NCI-H1417 (cell line): ENCODE measurements around the gene OPCML.
A peak's percentile ranks its signal among the peaks of the same experiment; 100 is the strongest.

Source experiments
- DNase-seq, 3 experiments: peaks; one replicate each; lab custom pipeline; 2025; lab: John Stamatoyannopoulos, UW

OPCML gene

DNA sequence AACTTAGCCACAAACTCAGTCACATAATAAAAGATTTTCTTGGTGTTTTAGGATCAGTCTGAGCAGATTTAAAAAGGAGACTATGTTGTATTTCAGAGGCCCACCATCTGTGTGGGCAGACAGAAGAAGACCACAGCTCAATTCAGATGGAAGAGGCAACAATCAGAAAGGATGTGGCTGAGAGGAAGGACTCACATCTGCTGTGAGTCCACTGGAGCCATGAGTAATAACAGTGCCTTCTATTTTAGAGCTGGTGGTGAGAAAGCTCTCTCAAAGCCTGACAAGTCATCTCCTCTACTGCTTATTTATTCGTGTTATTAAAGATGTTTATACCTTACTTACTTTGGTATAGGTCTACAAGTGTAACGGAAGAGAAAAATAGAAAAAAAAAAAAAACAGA lies 357.2 kb downstream of the OPCML start:
- no peak for DNase-seq

DNA sequence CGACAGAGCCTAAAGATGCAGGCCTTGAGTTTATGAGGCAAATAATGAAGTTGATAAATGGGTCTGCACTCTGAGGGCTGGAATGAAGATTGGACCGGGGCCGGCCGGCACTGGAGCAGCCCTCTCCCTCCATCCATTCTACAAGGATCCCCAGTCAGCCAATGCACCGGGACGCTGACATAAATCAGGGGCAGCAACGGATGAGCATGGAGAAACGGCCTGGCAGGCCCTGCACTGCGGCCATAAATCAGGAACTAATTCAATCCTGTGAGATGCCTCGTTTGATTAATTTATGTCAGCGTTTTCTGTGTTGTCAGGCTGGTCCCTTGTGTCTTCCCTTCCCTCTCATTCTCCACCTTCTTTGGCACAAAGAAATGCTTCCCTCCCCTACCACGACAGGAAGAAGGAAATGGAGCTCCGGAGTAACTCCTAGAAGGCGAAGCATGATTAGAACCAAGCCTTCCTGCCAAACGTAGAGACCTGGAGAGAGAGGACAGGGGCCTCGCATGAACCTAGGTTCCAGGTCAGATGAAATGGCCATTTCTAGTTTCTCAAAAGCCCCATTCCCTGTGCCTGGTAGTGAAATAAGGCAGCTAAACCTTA lies 358.4 kb downstream of the OPCML start:
- DNase-seq = no peak

DNA sequence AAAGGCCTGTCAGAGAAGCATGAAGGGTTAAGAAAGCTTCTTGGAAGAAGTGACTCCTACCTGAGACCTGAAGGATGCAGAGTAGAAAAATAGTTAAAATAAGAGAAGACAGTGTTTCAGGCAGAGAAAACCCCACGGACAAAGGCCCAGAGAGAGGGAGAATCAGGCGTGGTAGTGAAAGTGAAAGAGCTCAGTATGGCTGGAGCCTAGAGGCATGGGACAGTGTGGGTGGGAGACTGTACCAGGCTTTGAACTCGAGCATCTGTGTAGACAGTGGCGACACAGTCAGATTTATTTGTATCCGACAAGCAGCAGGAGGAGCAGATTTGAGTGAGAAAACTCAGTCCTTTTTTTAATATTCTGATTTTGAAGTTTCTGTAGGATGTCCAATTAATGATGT lies 360.0 kb downstream of the OPCML start:
- DNase-seq = no peak

DNA sequence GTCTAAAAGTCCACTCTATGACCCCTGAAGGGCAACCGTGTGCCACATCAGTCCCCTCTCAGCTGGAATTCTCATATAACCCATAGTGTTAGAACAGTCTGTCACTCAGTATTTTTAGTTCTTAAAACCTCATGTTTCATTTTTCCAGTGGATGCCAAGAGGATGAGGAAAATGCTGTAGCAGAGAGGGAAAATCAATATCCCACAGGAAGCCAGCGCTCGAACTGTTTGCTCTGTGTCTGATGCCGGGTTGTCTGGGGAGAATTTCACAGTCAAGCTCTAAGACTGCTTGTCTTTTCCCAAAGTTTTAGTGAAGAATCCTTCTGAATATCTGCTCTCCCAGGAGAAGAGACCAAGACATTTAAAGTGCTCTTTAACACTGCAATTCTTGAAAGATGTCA lies 360.9 kb downstream of the OPCML start:
- DNase-seq = no peak

DNA sequence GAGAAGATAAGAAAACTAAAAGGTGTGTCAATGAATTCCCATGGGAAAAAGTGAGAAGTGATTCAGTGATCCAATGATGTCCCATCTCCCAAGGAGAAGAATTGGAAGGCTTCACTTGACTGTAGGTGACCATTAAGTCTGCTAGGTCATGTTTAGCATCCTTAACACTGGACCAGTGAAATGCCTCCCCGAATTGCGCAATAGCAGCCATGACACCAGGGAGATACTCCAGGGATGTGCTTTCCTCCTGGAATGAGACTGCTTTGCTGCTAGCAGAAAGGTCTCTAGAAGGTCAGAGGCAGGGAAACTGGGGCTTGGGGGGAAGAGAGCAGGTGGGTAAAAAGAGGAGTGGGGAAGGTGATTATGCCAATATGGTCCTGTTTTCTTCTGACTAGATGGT lies 364.3 kb downstream of the OPCML start:
- no peak for DNase-seq

DNA sequence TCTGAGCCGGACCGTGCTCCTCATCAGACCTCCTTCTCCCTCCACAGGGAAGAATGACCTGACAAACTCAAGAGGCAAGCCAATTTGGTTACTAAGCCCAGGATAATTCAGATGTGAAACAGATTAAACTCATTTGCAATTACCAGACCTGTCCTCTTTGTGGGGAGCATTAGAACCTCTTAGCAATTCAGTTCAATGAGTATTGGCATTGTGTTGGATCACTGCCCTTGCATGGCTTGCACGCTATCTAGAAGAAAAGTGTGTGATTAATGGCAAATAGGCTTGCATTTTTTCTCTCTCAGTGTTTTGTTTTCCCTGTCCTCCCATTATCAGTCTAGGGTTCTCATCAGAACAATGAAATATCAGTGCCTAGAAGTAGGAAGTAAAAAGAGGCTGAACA lies 365.6 kb downstream of the OPCML start:
- DNase-seq = no peak

DNA sequence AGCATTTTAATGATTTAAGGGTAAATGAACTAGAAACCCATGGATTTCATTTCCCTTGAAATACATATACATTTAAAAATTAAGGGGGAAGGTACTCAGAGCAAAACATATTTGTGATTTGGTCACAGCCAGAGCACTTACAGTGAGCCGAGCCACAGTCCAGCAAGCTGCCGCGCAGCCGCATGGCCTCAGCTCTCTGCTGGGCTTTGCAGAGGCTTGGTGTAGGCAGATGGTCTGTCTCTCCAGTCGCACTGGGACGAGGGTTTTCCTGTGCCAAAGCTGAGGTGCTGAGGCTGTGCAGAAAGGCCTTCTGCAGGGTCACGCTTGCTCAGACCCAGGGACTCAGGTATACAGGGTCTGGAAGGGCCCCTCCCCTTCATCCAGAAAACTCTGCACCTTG lies 367.3 kb downstream of the OPCML start:
- DNase-seq = no peak

DNA sequence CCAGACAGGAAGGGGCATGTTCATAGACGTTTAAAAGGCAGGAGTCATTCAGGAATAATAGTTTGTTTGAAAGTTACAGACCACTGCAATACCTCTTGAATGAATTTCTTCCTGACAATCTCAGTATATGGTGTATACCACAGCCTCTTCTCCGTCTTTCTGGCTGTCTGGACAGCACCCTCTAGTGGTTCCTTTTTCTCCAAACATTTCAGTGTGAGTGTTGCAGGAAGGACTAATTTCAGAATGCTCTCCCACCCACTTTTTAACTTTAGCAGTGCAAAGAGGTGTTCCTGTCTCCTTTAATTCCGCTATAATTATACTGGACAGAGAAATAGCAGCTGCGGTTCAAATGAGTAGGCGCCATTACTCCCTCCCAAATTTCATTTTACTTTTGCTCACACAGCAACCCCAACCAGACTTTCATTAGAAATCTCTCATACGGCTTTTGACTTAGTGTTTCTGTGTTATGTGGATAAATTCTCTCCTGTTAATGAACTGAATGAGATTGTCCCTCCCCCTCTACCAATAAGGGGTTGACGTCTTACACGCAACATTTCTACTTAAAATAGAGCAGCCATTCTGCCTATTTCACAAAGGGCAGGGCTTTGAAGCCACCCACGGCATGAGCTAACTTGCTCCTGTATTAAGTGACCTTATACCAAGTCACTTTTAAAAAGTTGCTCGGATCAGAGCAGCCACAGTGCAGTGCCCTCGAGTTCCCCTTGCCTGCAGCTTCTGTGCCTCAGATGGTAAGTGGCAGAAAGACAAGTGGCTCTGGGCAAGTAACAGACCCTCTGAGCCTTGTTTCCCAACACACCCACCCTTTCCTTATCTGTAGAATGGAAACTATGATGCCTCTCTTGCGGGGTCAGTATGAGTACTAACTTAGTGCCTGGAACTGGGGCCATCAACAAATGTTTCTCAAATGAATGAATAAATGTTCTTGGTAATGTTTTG lies 368.6 kb downstream of the OPCML start:
- peak; percentile 42 to 82 (median 42) for DNase-seq

DNA sequence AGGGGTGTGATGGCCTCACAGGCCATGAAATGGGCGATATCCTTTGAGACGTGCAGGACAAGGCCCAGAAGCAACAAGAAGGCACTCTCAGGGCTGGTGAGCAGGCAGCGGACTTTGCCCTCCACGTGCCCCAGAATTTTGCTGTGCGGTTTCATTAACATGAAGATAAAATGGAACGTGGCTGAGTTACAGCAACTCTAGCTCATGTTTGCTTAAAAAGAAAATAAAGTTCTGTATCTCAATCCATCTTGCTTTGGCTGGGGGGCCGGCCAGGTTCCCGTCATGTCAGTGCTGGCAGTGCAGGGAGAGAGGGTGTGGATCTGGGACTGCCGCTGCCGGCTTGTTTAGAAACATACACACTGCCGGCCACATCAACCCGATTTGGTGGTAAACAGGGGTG lies 370.1 kb downstream of the OPCML start:
- DNase-seq = no peak

DNA sequence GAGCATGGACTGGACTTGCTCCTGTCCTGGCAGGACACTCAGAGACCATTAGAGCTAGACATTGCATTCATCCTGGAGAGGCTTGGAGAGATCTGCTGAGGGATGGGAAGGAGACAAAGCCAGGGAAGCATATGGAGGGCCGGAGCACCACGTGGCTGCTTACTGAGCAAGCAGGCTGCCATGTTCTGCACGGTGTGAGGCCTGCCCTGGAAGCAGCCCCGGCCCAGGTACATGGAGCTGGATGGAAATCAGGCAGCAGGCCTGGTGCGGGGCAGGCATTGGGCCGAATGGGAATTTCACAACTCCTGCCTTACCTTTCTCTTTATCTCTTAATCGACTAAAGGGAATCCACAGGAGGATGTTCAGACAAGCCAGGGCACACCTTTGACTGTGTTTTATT lies 371.5 kb downstream of the OPCML start:
- no peak for DNase-seq

DNA sequence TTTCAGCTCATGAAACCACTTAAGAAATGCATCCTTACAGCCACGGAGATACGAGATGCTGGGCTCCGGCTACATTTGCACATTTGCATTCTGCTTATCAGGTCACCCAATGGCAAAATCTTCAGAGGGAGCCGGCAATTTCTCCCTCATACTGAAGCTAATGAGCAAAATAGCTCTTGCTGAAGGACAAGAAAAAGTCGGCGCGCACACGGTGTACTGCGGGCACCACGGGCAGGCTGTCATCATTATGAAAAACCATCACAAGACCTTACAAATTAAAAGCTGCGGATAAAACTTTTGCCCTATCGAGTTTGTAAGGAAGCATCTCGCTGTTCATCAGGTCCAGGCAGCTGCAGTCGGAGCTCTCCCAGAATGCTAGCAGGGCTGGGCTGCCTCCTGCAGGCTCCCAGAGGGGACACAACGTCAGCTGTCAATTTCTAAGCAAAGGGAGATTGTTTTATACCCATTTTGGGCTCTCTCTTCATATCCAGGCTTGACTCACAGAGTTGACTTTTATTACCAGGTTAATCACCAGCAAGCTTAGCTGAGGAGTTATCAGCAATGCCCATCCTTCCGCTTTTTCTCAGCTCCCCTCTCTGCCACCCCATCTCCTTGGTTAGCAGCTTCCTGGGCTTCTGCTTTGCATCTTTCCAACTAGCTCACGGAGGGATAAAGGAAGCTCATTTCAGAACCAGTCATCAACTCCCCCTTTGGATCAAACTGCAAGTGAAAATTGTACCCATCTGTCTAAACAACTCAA lies 375.1 kb downstream of the OPCML start:
- DNase-seq = peak in 1 of 3 experiments; percentile 19

DNA sequence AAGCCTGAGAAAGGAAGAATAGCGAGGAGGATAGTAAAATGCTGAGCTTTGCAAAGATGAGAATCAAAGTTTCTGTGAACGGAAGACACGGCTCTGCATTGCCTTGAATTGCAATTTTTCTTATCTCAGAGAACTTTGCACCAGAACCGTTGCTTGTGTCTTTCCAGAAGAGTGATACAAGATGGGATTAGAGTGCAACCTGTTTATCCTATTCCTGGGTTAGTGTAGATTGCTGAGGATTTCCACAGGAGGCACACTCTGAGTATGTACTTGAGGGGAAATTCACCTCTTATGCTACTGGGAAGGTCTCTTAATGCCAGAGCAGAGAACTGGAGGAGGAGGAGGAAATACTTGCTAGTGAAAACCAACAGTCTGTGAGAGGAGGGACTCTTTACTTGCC lies 377.5 kb downstream of the OPCML start:
- DNase-seq = no peak

DNA sequence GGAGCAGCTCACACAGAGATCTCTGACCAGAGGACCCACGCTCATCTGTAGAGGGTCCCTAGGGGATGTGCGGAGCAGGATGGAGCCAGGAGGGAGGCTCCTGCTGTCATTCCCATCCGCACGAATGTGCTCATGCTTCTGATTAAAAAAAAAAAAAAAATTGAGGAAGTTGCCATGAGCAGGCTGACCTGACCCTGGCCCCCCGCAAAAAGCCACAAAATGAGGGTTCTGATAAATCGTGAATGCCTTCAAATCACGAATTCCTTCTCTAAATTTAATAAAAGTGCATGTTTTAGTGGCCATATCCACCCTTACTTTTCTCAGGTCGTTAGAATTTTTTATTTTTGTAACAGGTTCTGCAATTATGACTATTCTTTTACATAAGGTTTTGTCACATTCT lies 378.2 kb downstream of the OPCML start:
- DNase-seq = no peak

DNA sequence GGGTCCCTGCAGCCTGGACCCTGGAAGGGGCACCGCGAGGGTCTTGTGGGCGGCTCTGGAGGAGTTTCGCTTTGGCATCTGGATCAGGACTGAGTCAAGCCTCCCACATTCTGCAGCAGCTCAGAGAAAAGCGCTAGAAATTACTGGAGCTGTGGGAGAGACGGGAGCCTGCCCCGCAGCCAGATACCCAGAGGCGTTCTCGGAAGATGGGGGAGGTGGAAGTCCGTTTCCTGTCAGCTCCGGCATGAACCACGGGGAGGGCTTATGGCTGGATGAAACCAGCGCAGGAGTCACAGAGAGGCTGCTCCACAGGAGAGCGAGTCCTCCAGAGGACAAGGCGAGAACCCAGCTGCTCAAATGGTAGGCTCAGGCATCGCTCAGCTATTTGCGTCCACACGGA lies 379.3 kb downstream of the OPCML start:
- DNase-seq = peak in 2 of 3 experiments; percentile 13 to 20

DNA sequence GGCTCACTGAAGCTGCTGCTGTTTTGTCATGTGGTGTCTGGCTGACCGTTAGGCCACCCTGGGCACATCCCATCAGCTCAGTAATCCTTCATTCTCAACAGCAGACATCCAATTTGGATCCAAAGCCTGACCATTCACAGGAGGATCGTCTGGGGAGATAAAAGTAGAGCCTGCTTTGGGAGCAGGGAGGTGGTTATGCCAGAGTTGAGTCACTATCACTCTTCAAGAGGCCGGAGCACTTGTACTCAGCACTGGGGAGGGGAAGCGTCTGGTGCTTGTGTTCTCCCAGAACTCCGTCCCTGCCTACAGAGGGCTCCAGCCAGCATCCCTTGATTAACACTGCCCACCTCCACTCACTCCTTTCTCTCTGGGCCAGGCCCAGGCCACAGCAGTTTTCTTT lies 382.6 kb downstream of the OPCML start:
- no peak for DNase-seq

DNA sequence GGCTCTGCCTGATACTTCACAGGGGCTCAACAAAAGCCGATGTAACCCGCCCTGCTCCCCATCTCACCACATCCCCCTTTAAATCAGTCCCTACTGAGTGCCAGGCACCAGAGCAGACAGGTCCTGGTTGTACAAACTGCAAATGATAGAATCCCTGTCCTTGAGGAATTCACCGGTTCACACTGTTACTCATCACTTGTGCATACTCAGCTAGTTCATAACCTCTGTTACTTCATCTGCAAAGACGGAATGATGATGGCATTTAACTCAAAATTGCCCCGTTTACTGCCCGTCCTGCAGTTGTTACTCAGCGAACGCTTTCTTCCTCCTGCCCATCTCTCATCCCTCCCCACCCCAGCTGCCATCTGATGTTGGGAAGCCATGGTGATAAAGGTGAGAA lies 384.7 kb downstream of the OPCML start:
- DNase-seq = no peak

DNA sequence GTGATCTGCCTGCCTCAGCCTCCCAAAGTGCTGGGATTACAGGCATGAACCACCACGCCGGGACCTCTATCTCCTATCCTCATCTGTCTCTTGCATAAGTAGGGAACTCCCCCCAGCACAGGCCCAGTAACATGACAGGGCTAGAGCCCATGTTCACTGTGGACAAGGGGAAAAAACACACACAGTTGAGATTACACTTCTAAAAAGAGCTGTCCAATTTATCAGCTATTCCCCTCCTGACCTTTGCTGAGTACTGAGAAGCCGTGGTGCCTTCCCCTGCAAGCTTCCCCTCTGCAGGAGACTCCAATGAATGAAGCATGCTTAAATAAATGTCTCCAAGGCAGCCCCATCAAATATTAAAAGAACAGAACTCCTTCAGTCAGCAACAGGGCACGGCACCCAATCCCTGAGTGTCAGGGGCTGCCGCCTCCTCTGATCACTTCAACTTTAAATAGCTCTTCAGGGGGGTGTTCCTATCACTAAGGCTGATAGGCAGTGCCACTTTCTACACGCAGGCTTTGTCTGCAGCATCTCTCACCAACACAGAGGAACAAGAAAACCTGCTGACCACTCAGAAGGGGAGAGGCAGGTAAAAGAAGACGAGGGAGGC lies 385.5 kb downstream of the OPCML start:
- no peak for DNase-seq

DNA sequence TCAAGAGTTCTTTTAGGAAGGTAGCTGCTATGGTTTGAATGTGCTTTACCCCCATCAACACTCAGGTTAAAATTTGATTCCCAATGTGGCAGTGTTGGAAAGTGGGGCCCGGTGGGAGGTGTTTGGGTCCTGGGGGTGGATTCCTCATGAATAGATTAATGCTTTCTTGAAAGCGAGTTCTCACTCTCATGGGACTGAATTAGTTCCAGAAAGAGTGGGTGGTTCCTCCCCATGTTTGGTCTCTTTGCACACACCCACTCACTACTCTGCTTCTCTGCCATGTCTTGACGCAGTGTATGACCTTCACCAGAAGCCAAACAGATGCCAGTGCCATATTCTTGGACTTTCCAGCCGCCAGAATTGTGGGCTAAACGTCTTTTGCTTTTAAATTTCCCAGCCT lies 394.4 kb downstream of the OPCML start:
- no peak for DNase-seq

DNA sequence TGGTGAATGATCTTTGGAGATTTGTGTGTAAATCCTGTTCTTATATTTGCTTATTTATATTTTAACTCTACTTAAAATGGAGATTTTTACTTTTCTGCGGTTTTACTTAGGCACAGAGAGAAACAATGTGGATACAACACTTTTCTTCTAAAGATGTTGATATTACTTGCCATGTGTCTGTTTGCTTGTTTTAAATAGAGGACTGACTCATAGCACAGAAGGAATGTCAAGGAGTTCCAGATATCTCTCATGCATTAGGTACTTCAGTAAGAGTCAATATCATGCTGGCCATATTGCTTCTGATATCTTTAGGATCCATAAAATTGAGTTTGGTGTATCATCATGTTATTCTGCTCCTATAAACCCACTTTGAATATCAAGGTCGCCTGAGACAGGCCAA lies 395.0 kb downstream of the OPCML start:
- no peak for DNase-seq

DNA sequence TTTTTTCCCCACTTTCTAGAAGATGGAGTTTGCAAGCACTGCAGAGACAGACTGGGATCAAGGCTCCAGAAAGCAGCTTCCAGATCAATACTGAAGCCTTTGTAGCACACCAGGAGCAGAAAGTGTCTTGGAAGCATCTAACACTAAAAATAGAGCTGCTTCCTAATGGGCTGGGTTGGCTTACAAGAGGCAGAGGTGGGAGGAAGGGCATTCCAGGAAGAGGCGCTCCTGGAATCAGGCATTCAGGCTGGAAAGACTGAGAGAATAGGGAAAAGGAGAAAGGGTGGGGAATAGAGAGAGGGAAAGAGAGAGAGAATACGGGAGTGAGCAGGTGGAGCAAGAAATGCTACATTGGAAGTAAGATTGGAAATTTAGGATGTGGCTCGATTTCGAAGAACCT lies 395.9 kb downstream of the OPCML start:
- no peak for DNase-seq

DNA sequence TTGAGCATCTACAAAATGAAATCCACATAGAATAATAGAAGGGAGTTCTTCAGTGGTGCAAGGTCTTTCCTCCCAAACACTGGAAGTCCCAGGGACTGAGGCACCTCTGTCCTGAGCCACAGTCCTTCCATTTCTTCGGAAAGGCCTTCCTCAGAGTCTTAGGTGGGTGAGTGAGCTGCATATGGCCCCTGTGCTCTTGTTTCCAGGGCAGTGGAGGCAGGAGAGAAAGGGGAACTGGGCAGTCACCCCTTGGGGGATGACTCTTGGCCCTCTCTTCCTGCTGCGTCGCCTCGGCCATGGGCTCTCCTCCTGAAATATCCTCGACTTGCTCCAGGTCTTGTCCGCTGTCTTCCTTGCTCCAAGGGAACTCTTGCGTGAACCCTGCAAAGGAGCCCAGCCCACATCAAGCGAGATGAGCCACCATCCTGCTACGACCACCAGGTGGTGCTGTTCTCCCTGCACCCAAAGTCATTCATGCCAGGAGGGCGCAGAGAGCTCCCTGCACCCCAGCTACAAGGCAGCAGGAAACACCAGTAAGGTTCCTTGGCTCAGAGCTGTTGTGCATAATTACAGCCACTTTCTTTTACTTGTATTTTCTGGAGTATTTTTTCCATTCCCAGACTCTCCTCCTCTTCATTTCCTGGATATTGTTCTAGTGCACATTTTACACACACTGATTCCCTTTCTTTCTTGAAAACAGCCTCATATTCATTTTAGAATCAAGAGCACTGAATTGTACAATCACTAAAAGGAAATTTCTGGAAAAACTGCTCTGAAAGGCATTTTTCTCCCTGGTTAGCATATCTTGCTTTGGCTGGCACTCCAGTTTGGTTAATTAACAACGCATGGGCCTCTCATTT lies 397.8 kb downstream of the OPCML start:
- DNase-seq = peak in 2 of 3 experiments; percentile 72 to 84
